K562 treated with DMSO at 1 percent for 24 hours (cell line): ENCODE data around the gene TEKT2. TPM values are rescaled to one million over a fixed set of nuclear protein-coding genes. Genes with fewer than 3 reads are reported as not detected.

ENCODE experiments used
- total RNA-seq: library from RNA; unstranded; fragments of 300-600 nt; gene quantifications from 2 replicates; pipeline ENCODE4 v1.2.3, GENCODE V29; 2022; ENCODE audit warnings: low read depth; ENCODE audit not compliant: insufficient read depth

TEKT2 gene, protein sequence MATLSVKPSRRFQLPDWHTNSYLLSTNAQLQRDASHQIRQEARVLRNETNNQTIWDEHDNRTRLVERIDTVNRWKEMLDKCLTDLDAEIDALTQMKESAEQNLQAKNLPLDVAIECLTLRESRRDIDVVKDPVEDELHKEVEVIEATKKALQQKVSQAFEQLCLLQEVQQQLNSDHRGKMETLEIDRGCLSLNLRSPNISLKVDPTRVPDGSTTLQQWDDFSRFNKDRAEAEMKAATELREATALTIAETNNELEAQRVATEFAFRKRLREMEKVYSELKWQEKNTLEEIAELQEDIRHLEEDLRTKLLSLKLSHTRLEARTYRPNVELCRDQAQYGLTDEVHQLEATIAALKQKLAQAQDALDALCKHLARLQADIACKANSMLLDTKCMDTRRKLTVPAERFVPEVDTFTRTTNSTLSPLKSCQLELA
- not detected in 2 replicates for total RNA-seq

DNA sequence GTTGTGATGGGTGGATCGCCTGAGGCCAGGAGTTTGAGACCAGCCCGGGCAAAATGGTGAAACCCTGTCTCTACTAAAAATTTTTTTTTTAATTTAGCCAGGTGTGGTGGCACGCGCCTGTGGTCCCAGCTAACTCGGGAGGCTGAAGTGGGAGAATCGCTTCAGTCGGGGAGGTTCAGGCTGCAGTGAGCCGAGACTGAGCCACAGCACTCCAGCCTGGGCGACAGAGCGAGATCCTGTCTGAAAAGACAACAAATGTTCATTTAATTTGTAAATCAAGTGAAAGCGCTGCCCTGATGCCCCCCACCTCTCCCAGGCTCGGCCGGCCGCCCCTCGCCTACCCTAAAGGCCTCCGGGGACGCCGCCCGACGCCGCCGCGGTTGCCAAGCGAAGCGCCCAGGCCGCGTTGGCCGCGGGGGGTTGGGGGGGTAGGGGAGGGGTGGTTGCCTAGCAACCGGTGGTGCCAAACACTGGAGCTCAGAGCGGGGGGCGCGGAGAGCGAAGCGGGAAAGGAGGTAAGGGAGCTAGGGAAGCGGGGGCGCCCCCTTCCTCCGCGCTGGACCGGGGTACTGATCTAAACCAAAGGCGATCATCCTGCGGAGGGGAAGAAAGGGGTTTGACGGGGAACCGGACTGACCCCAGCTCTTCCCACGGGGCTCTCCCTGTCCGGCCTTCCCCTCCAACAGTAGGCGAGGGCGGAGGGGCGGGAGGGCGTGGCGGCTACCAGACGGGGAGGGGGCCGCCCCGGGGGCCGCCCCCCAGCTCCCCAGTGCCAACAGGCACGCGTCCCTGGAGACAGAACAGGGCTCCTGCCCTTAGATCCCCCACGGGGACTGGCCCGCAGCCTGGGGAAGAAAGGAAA lies at the start of gene TEKT2:
TEKT2 (plus strand) TSS at position 460 of the 862 bp plus-strand sequence. CDS start 828 bp downstream, outside the sequence.

DNA sequence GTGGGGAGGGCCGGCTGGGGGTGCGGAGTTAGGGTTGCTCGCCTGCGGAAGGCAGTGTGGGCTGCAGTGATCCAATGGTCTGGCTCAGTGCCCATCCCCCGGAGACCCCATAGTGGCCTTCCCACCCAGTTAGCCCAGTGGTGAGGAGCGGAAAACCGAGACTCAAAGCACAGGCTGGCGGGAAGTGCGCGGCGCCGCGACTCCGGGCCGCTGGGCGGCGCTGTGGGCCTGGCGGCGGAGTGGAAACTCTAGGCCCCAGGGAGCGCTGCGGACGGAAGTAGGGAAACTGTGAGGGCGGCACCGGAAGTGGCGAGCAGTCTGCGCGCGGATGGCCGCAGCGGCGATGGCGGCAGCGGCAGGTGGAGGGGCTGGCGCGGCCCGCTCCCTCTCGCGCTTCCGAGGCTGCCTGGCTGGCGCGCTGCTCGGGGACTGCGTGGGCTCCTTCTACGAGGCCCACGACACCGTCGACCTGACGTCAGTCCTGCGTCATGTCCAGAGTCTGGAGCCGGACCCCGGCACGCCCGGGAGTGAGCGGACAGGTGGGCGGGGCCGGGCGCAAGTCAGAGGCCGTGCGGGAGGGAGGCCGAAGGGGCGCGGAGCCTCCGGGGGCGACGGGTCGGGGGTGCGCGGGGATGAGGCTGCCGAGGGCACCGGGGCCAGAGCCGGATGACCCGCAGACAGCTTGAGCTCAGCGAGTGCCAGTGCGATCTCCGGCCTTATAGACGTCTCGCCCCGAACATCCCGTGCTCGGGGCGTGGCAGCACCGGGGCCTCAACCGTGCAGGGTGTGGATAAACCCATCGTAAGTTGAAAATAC lies 4.9 kb downstream of the TEKT2 start, which contains the start of gene ADPRS:
ADPRS (plus strand) TSS at position 316 of the 816 bp plus-strand sequence; CDS start at position 329, 13 bp downstream.

DNA sequence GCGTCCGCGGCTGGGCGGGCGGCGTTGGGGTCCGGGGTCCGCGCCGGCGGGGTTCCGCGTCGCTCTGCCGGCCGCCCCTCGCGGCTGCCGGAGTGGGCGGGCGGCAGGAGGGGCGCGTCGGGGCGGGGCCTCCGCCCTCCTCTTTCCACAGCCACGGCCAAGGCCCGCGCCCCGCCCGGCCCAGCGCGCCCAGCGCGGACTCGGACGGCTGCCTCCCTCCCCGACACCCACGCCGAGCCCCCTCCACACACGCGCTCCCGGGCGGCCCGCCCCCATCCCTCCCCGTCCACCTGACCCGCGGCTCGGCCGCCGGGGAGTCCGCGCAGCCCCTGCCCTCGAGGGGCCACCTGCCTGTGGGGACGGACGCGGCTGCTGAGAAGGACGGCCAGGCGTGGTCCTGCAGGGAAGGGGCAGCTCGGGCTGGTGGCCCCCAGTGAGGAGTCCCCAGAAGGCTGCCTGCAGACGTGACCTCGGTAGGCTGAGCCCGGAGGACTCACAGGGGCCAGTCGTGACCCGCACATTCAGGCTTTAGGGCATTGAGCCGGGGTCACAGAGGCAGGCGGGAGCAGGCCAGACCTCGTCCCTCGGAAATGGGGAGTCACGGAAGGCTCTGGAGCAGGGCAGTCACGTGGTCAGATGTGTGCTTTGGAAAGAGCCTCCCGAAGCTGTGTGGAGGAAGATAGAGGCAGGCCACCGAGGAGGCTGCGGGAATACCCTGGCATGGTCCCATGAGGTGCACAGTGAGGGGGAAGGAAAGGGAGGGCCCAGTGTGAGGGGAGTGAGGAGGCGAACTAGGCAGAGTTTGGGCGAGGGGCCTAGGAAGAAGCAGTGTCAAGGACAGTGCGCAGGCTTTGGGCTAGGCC lies 41.5 kb downstream of the TEKT2 start, which contains the start of gene COL8A2:
COL8A2 (minus strand) TSS at position 94 of the 863 bp plus-strand sequence. CDS start 24,980 bp downstream, outside the sequence.

Other genes with a start within 250 kb of the TEKT2 start
- gene AGO1, start 200.9 kb upstream of the TEKT2 start, total RNA-seq, result 14.3 and 15.2 TPM in 2 replicates
- 11.4 and 12.2 TPM in 2 replicates for gene AGO3, start 153.0 kb upstream of the TEKT2 start, total RNA-seq
- 50.9 and 55.8 TPM in 2 replicates for gene ADPRS, start 4.8 kb downstream of the TEKT2 start, total RNA-seq
- gene COL8A2, start 41.1 kb downstream of the TEKT2 start, total RNA-seq, result not detected in 2 replicates
- gene TRAPPC3, start 65.4 kb downstream of the TEKT2 start, total RNA-seq, result 119 and 136 TPM in 2 replicates
- gene MAP7D1, start 72.1 kb downstream of the TEKT2 start, total RNA-seq, result 148 and 153 TPM in 2 replicates
- gene THRAP3, start 140.3 kb downstream of the TEKT2 start, total RNA-seq, result 63.0 and 63.2 TPM in 2 replicates
- gene SH3D21, start 222.3 kb downstream of the TEKT2 start, total RNA-seq, result 2.5 and 2.7 TPM in 2 replicates
- gene EVA1B, start 239.6 kb downstream of the TEKT2 start, total RNA-seq, result 182 TPM in 2 replicates